HG02885 (cell line): ENCODE data around the gene TFF3.

Experiments used
- ATAC-seq: cut with Tn5 transposase; IDR thresholded peaks from one replicate; pipeline ENCODE4 v1.9.1; 2021; ENCODE audit warnings: mild to moderate bottlenecking; ENCODE audit not compliant: unreplicated experiment, poor library complexity

The TFF3 gene

DNA sequence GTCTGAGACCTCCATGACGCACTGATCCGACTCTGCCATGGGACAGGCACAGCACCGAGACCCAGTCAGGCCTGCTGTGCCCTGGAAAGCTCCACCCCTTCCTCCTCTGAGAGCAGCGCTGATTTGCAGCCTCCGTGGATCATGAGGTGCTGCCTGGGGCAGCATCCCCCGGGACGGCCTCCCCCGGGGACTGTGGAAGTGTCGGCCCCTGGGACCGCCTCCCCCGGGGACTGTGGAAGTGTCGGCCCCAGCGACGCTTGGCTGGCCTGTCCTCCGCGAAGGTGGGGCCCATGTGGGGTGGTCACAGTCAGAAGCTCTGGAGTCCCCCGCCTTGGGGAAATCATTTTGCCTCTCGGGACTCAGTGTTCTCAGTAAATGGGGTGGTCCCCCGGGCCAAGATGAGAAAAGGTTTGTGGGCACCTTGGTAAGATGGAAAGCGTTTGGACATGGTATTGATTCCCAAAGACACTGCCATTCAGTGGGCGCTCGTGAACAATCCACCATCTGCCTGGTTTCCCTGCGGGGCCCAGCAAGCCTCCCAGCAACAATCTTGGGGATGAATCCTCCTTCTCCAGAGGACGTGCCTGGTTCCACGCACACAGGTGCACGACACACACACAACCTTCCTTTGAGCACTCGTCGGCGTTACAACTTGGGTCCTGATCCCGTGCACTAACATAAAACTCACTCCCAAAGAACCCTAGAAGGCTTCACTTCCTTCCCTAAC is 32.6 kb upstream of the TFF3 start:
- ATAC-seq, result no peak

DNA sequence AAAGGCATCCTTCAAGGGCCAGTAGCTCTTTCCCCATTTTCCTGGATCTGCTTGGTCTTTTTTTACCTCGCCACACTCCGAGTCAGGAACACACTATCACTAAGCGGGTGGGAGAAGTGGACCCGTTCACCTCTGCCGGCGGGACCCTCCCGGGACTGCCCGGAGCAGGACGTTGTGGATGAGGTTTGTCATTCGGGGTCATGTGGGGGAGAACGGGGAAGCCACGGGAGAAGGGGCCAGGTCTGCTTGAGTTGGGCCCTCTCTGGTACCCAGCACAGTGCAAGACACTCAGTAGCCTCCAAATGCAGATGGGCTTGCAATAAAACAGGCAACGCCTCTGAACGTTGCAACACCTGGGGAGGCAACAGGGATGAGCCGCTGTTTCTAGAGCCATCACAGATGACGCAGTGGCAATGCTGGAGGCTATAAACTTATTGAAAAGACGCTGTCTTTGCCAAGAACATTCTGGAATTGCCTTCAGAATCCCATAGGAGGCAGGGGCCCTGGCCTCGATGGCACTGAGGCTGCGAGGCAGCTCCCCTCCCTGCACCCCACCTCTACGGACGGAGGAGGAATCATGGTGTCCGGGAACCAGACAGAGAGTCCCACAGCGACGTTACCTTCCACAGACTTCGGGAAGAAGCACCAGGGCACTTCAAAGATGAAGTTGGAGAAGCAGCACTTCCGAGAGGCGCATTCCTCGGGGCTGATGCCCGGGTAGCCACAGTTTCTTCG is 31.8 kb upstream of the TFF3 start:
- no peak for ATAC-seq

DNA sequence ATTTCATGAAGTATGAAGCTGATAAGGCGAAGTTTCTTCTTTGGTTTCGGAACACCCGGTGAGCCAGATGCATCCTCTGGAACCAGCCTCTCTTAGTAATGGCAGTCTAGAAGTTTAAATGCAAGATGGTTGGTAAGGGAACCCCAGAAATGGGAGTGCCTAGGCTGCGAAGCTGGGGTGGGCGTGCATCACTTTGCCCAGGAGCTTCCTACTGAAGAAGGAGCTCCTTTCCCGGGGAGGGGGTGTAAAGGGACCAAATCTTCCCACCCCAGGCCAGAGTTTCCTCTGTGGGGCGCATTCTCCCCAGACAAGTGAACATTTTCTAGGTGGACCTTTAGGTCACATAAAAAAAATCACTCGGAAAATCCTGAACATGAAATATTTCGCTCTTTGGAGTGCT is 31.2 kb upstream of the TFF3 start:
- no peak for ATAC-seq

DNA sequence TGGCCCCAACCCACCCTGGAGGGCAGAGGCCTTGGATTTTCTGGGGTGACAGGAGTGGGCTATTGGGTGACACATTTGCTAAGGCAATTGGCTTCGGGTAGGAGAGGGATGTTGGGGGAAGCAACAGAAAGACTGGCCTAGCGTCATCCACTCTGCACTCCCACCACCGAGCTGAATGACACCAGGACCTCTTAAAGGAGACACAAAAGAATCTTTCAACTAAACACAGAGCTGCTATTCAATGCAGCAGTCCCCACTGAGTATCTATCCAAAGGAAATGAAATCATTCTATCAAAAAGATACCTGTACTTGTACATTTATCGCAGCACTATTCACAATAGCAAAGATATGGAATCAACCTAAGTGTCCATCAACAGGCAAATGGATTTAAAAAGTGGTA is 29.4 kb upstream of the TFF3 start:
- ATAC-seq, result no peak

DNA sequence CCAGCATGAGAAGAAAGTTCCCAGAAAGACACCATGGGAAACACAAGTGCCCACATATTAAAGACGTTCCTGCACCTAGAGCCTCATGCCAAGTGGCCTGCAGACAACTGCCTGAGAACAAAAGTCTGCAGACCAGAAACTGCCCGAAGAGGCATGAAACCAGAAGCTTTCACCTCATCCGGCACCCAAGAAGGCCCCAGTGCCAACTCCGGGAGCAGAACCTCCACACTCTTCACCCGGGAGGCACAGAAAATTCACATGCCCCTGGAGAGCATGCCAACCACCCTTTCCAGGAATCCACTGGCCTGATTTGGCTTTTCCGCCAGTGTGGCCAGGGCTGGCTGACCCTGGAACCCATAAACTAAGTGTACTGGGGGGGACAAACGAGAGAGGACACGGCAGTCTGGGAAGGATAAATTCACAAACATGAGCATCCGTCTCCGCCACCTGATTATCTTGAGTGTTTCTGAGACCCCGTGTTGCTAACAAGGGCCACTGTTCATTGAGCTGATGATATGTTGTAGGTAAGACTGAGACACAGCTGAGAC is 28.8 kb upstream of the TFF3 start:
- ATAC-seq, result no peak

DNA sequence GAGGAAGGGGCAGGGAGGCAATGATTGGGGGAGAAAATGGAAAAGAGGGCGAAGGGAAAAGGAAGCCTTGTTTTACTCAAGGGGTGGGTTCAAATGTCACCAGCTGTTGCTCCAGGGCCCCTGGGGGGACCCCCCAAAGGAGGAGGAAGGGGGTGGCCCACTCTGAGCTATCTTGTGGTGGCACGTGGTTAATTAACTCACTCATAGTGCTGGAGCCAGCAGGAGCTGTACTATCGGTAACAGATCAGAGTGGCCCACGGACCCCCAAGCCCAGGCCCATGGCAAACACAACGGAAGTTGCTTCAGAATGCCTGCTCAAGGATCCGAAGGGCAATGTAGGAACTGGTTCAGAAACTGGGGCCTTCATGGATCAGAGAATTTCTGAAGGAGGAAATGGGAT is 28.3 kb upstream of the TFF3 start:
- ATAC-seq, result no peak

DNA sequence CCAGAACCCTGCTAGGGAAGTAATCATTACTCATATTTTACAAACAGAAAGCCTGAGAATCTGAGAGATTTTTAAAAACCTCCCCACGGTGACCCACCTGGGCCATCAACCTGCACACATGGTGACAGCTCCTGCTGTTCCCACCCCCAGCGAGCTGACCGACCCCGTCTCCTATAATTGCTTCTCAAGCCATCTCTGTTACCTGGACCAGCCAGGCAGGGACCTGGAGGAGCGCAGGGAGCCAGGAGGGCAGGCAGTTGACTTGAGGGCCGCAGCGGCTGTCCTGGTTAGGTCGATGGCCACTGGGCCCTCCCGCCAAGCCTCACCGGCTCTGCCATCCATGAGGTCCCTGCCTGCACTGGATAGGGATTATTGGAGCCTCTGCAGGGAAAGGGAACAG is 27.9 kb upstream of the TFF3 start:
- ATAC-seq, result no peak

DNA sequence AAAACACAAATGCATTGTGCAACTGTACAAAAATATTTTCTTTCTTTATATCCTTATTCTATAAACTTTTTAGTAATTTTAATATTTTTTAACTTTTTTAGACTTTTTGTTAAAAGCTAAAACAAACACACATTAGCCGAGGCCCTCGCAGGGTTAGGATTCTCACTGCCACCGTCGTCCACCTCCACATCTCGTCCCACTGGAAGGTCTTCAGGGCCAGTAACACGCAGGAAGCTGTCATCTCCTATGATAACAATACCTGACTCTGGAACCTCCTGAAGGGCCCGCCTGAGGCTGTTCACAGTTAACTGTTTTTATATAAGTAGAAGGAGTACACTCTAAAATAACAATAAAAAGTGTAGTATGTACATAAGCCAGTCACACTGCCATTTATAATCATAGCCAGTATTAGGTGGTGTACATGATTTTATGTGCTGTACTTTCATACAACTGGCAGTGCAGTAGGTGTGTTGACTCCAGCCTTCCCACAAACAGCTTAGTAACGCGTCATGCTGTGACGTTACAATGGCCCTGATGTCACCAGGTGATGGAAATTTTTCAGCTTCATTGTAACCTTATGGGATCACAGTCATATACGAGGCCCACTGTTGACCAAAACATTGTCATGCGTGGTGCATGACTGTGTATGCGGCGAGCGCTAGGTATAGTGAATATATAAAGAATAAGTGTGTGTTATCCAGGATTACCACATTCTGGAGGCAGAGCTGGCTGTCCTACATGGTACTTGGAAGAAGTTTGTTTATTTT is 26.8 kb upstream of the TFF3 start:
- ATAC-seq, result no peak

DNA sequence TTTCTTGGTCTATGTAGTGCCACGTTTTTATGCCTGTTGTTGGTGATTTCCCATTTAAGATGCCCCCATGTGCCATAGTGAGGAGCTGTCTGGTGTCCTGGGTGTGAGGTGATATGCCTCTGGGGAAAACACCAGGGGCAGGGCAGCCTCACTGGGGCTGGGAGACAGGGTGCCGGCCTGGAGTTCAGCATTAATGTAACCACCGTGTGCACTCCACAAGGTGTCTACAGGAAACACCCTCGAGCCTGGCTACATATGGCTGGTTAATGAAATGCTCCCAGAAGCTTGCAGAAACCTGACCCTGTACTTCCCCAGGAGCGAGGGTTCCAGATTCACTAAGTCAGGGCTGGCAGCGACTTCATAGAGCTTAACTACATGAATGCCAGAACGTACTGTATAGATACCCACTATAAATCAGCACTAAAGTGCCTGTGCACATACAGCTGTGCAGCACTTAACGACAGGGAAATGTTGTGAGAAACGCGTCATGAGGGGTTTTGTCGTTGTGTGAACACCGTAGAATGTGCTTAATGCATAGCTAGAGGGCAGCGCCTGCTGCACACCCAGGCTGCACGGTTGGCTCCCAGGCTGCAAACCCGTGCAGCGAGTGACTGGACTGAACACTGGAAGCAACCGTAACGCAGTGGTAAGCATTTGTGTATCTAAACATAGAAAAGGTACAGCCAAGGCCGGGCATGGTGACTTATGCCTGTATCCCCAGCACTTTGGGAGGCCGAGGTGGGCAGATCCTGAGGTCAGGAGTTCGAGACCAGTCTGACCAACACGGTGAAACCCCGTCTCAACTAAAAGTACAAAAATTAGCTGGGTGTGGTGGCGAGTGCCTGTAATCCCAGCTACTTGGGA is 25.2 kb upstream of the TFF3 start:
- no peak for ATAC-seq

DNA sequence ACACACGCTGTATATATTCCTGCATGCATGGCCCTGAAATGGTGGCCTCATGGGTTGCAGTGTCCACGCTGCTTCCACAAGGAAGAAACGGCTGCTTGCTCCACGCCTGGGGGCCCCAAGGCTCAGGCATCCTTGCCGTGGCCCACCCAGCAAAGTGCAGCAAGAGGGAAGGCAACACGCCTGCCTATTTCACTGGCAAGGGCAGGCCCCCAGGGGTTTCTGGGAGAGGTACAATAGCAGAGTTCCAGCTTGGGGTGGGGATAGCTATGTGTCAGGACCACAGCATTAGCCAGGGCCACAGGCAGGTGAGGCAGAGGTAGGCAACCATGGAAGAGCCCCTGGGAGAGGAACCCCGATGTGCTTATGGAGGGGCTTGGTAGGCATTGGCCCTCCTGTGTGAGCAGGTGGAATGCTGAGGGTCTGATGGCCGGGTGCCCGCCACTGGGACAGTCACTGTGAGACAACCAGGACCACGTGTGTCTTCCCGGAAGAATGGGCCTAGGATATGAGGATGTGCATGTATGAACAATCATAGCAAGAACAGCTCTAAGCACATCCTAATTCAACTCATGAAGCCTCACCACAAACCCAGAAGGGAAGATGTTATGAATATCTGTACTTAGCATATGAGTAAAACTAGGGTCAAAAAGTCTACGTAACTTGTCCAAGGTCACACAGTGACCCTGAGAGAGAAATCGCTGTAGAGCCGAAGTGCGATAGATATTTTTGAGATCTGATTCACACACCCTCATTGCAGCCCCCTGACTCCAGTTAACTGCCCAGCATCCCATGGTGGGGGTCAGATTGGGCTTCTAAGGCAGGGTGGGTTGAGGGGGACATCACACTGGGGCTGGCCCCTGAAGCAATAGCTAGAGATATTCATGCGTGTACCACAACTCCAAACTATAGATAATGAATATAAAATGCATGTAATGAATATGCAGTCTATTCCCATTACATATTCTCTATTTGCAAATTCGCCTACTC is 23.8 kb upstream of the TFF3 start:
- no peak for ATAC-seq

DNA sequence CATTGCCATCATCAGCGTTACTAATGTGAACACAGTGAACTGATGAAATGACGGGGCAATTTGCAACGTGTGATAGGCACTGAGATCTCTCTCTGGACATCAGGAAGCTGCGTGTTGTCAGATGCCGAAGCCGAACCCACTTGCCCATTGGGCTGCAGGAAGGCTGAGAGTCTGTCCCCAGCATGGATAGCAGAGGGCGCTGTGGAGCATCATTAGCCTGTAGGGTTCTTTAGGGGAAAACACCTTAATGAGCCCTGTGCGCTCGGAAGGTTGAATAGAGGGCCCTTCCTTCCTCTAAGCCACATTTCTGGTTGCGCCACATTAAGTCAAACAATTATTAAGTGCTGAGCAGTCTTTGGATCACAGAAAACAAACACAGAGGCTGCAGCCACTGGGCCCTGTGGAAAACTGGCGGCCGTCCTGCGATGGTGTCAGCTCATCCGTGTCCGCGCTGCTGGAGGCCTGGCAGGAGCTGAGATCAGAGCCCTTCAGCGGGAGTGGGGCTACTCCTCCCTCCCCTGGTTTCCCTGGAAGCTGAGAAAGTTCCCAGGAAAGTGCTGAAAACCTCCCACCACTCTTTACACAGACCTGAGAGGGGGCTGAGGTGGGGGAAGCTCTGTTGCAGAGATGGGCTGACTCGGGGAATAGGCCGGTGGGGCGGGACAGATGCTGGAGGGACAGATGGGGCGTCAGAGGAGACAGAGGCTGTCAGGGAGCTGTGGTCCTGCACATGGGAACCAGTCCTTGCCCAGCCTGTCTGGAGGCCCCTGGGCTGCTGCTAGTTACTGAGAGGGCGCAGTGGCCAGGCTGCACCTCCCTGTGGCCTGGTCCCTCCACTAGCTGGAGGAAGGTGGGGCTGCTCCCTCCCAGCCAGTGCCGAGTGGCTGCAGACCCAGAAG is 22.9 kb upstream of the TFF3 start:
- no peak for ATAC-seq

DNA sequence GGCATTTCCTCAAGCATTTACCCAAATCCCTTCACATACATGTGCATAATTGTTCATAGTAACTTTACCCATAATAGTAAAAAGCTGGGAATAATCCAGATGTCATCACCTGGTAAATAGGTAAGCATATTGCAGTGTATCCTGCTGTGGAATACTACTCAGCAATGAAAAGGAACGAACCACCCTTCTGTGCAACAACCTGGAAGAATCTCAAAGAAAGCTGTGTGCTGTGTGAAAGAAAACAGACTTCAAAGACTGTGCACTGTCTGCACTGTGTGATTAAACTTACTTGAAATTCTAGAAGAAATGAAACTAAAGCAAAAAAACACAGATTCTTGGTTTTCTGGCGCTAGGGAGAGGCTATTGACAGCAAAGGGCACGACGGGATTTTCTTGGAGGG is 22.1 kb upstream of the TFF3 start:
- ATAC-seq, result no peak

DNA sequence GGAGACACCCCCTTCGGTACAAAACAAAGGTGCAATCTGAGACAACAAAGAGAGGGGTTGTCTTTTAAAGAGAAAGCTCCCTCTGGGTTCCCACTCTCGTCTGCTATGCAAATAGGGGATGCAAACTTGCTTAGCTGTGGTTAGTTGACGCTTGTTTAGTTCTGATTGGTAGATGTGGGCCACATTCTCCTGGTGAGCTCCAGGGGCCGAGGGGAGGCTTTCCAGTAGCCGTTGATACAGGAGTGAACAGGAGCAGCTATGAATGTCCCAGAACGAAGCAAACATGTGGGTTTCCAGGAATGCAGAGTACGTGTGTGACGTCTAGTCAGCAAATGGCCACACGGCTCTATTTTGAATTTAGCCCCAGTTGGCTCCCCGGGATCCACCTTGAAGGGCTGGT is 20.8 kb upstream of the TFF3 start:
- ATAC-seq, result no peak

DNA sequence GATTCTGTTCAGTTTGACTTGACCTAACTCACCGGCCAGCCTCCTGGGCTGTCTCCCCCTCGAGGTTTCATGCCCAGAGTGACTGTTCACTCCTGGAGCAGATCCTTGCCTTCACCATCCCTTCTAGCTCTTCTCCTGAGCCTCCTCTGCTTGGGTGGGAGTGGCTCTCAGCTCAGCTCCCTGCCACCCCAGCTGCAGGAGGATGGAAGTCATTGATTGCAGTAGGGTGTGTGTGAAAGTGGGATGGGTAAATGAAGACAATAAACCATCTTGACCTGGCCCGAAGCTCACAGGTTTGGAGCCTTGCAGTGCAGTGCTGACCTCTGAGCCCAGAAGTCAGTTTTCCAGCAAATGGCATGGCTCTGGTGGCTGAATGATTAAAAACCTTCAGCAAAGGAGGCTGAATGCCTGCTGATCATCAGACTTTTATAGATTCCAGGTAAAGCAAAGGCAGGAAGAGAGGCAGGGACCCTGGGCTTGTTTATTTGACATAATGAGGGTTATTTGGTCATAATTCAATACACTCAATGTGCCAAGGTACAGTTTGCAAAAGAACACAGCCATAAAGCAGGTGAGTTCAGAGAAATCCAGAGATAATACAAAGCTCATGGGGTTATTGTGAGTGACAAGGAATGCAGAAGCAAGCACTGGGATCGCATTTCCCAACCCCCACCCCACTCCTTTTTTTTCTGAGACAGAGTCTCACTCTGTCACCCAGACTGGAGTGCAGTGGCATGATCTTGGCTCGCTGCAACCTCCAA is 17.5 kb upstream of the TFF3 start:
- ATAC-seq, result no peak

DNA sequence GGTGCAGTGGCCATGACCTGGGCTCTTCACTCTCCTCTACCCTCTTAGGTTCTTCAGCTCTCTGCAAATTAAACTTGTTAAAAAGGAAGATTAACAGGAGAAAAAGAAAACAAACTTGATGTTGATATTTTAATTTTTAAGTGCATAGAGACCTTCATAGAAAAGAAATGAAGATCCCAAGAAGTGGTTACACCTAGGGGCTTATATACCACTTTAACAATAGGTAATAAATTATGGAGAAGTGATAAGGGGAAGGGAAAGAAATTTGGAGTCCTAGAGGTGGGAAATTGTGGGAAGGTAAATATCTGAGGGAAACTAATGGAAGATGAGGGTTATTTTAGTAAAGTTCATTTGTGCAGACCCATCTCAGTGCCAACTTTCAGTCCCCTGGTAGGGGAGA is 16.5 kb upstream of the TFF3 start:
- no peak for ATAC-seq

DNA sequence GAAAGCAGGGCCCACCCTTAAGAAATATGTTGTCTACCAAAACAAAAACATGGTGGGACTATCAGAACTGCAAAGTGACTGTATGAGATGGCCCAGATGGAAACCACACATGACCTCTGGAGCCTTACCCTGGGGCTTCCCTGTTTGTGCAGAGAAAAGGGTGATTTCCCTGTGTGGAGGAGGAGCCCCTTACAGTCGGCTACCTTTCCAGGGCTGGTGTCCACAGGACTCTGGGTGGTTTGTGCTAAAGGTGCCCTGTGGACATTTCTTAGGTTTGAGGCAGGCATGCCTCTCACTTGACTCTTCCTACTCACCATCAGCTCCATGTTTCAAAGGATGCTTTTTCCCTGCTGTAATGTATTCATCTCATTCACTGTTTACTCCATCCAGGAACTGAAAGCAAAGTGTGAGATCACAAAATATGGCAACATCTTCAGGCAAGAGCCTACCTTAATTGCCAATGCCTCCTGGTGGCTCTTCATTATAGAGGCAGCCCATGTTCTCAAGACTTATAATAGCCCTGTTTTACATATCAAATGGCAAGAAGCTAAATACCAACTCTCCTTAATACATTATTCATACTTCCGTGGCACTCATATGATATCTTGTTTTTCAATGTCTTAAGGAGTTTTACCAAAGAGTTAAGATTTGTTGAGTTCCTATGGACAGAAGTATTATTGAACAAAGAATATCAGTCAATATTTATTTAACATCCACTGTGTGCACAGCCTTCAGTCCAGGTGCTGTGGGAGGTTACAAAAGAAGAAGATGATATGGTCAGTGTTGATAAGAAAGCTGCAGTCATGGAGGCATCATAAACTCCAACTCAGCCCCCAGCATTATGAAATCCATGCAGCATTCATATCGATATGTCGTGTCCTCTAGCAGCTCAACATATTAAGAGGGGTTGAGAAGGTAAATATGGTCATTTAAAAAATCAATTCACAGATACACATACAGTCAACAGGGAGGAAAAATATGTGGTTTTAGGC is 15.5 kb upstream of the TFF3 start:
- no peak for ATAC-seq
